ENCODE measurements around the gene CXCL3.

GRCh38 chr4:74058048-74058651 lies 19.7 kb upstream of the CXCL3 start:
- TF ChIP-seq, protein P1, sequence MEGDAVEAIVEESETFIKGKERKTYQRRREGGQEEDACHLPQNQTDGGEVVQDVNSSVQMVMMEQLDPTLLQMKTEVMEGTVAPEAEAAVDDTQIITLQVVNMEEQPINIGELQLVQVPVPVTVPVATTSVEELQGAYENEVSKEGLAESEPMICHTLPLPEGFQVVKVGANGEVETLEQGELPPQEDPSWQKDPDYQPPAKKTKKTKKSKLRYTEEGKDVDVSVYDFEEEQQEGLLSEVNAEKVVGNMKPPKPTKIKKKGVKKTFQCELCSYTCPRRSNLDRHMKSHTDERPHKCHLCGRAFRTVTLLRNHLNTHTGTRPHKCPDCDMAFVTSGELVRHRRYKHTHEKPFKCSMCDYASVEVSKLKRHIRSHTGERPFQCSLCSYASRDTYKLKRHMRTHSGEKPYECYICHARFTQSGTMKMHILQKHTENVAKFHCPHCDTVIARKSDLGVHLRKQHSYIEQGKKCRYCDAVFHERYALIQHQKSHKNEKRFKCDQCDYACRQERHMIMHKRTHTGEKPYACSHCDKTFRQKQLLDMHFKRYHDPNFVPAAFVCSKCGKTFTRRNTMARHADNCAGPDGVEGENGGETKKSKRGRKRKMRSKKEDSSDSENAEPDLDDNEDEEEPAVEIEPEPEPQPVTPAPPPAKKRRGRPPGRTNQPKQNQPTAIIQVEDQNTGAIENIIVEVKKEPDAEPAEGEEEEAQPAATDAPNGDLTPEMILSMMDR (IDR thresholded peaks at IDR 0.05), result no peak
- no peak for TF ChIP-seq POLR2A (IDR thresholded peaks at IDR 0.05)
